AG04449 (cell line): ENCODE results near the gene CALHM6.

Experiments used
- CTCF ChIA-PET: fragments of 350-600 bp; formaldehyde crosslinking; extraction: SDS; loops from one replicate; lab custom pipeline; 2021; ENCODE audit warnings: antibody characterized with exemption; lab: Yijun Ruan, JAX
- POLR2A ChIA-PET: fragments of 400-600, 350-600 bp; formaldehyde crosslinking; extraction: SDS; loops from one replicate; lab custom pipeline; 2020; ENCODE audit warnings: antibody characterized with exemption, inconsistent platforms; lab: Yijun Ruan, JAX
- DNase-seq: peaks from one replicate; pipeline ENCODE4 v3.0.0-alpha.2; 2010; ENCODE audit warnings: low read depth, low spot score
- H3K4me3 ChIP-seq: 2 replicates; pipeline ENCODE4 v1.5.1; 2011; ENCODE audit warnings: low read depth, mild to moderate bottlenecking, control low read depth, low read length
- CTCF ChIP-seq: IDR thresholded peaks from one replicate; pipeline ENCODE4 v1.5.1; 2011; ENCODE audit warnings: mild to moderate bottlenecking, moderate library complexity, low read length, control low read depth, inconsistent platforms; ENCODE audit not compliant: insufficient read depth; ENCODE audit errors: missing control alignments

Gene CALHM6

GRCh38 chr6:116461932-116462885 is 1.0 kb downstream of the CALHM6 start:
- TF ChIP-seq CTCF: no peak
- ChIA-PET POLR2A (no interaction called here), CTCF (interaction anchor here (0.9 to 1.6 kb wide), 5 partner anchors 8 to 175 kb away, joined by 3 to 6 read pairs (median 4); partner anchors contain the start of gene CALHM5)
- H3K4me3 ChIP-seq: peak overlapping the region; percentile 48
- DNase-seq: no peak

- POLR2A ChIA-PET: interaction anchor here (0.6 kb wide), 1 partner anchor 108 kb away, joined by 4 read pairs; no protein-coding TSS in a partner anchor
These were observed 2.1 kb downstream of the CALHM6 start for GRCh38 chr6:116463301-116463700.

GRCh38 chr6:116465246-116465645 is 4.1 kb downstream of the CALHM6 start:
- no peak for TF ChIP-seq CTCF
- ChIA-PET CTCF (no interaction called here), POLR2A (no interaction called here)
- no peak overlapping the region for H3K4me3 ChIP-seq
- DNase-seq: no peak

More at GRCh38 chr6:116463301-116463700, 2.1 kb downstream of the CALHM6 start:
- DNase-seq: no peak
- H3K4me3 ChIP-seq: no peak overlapping the region
- CTCF ChIA-PET: interaction anchor here (1.1 to 1.6 kb wide), 5 partner anchors 9 to 49 kb away, joined by 3 to 4 read pairs (median 3); partner anchors contain the start of gene CALHM5
- no peak for TF ChIP-seq CTCF

- CTCF ChIA-PET: interaction anchor here (0.7 kb wide), 1 partner anchor 179 kb away, joined by 4 read pairs; no protein-coding TSS in a partner anchor
- DNase-seq: no peak
- TF ChIP-seq CTCF: no peak
- H3K4me3 ChIP-seq: no peak overlapping the region
- POLR2A ChIA-PET: no interaction called here
These were observed 5.9 kb downstream of the CALHM6 start for GRCh38 chr6:116467096-116467495.

- POLR2A ChIA-PET: no interaction called here
- CTCF ChIA-PET: interaction anchor here (0.7 kb wide), 1 partner anchor 180 kb away, joined by 4 read pairs; no protein-coding TSS in a partner anchor
- no peak for DNase-seq
- no peak overlapping the region for H3K4me3 ChIP-seq
- no peak for TF ChIP-seq CTCF
These were observed 6.3 kb downstream of the CALHM6 start for GRCh38 chr6:116467514-116467913.

- CTCF ChIA-PET: interaction anchor here (1.2 kb wide), 1 partner anchor 24 kb away, joined by 3 read pairs; no protein-coding TSS in a partner anchor
These were observed 7.1 kb downstream of the CALHM6 start for GRCh38 chr6:116468293-116468692.

More at GRCh38 chr6:116468293-116468692, 7.1 kb downstream of the CALHM6 start:
- TF ChIP-seq CTCF: no peak
- H3K4me3 ChIP-seq: no peak overlapping the region
- POLR2A ChIA-PET: no interaction called here
- no peak for DNase-seq
